K562 (cell line): ENCODE measurements around the gene LIX1. TPM values are rescaled to one million over a fixed set of nuclear protein-coding genes. Genes with fewer than 3 reads are reported as not detected.
A peak's percentile ranks its signal among the peaks of the same experiment; 100 is the strongest.

Experiments used
- C11orf30 ChIP-seq: fragments of 450-650 bp; IDR thresholded peaks from 2 replicates; pipeline ENCODE4 v1.6.1; 2016; ENCODE audit warnings: low read depth, mild to moderate bottlenecking
- CTBP1 ChIP-seq: fragments of 450-650 bp; IDR thresholded peaks from 2 replicates; pipeline ENCODE4 v1.6.1; 2016; ENCODE audit warnings: borderline replicate concordance
- GTF2E2 ChIP-seq: fragments of 200-800 bp; sonication (Bioruptor generic); IDR thresholded peaks from 2 replicates; pipeline ENCODE4 v1.6.1; 2016; ENCODE audit warnings: missing genetic modification characterization, missing compliant biosample characterization
- KAT2B ChIP-seq: IDR thresholded peaks from one replicate; pipeline ENCODE4 v1.6.1; 2012; ENCODE audit warnings: low read depth, mild to moderate bottlenecking, control low read depth, inconsistent platforms, low read length, moderate library complexity
- MAFF ChIP-seq: IDR thresholded peaks from 2 replicates; pipeline ENCODE4 v1.6.1; 2012; ENCODE audit warnings: low read length, improper control_type of control experiment
- MXI1 ChIP-seq: IDR thresholded peaks from 2 replicates; pipeline ENCODE4 v1.6.1; 2011; ENCODE audit warnings: low read depth, mild to moderate bottlenecking, improper control_type of control experiment, low read length
- NR2C1 ChIP-seq, 2 experiments: fragments of 450-650 bp; IDR thresholded peaks; 2 replicates each; pipeline ENCODE4 v1.6.1; 2017; ENCODE audit warnings: mild to moderate bottlenecking in 2 of 2, antibody characterized with exemption in 1 of 2, inconsistent platforms in 1 of 2, missing compliant biosample characterization in 1 of 2, missing genetic modification characterization in 1 of 2
- RBM34 ChIP-seq: fragments of 200-400 bp; formaldehyde crosslinking; IDR thresholded peaks from 2 replicates; pipeline ENCODE4 v1.6.1; 2018; ENCODE audit warnings: low read length, borderline replicate concordance; ENCODE audit not compliant: insufficient read depth
- TAF15 ChIP-seq: fragments of 200-400 bp; formaldehyde crosslinking; IDR thresholded peaks from 2 replicates; pipeline ENCODE4 v1.6.1; 2017; ENCODE audit warnings: mild to moderate bottlenecking, low read depth, low read length, moderate library complexity
- TAF7 ChIP-seq: fragments of 450-650 bp; IDR thresholded peaks from 2 replicates; pipeline ENCODE4 v1.6.1; 2016; ENCODE audit warnings: missing genetic modification characterization, missing compliant biosample characterization
- ZFP36 ChIP-seq: fragments of 150-350 bp; IDR thresholded peaks from 2 replicates; pipeline ENCODE4 v1.6.1; 2018; ENCODE audit warnings: low read length, low read depth; ENCODE audit not compliant: partially characterized antibody
- ZNF121 ChIP-seq: sonication (generic); formaldehyde crosslinking; conservative IDR thresholded peaks from 2 replicates; pipeline ENCODE4 v1.8.0; 2022; ENCODE audit warnings: missing genetic modification reagents
- polyA plus RNA-seq, 8 experiments: library from polyadenylated mRNA; depleted of rRNA in 4 of 8; stranded (reverse) in 5 of 8; unstranded in 3 of 8; fragments of >200 nt; fragmentation: Nextera tagmentation in 2 of 8; fragmentation: Illumina TruSeq in 1 of 8; extraction: Ambion mirVana in 2 of 8; extraction: Trizol in 1 of 8; gene quantifications; 2 replicates each; pipeline versions ENCODE4 v1.2.1 to v1.2.3, GENCODE V29; 2011 to 2014; ENCODE audit warnings: inconsistent platforms in 1 of 8, missing spikeins in 1 of 8
- total RNA-seq, 7 experiments: library from RNA; depleted of rRNA in 6 of 7; stranded (reverse); fragments of >200 nt in 6 of 7; fragmentation: Illumina TruSeq in 2 of 7; extraction: Trizol in 2 of 7; gene quantifications; 2 replicates each; pipeline versions ENCODE4 v1.2.1 to v1.2.3, GENCODE V29; 2011 to 2021; ENCODE audit warnings: low replicate concordance in 1 of 7
- TF ChIP-seq, protein P1 (sequence below): sonication (generic); formaldehyde crosslinking; IDR thresholded peaks from 2 replicates; pipeline ENCODE4 v1.8.1; 2023; ENCODE audit warnings: mild to moderate bottlenecking, missing genetic modification reagents
- TF ChIP-seq, protein P2 (sequence below), 2 experiments: fragments of 450-650 bp; IDR thresholded peaks; 2 replicates each; pipeline ENCODE4 v1.6.1; 2016
- TF ChIP-seq, protein P3 (sequence below), 2 experiments: fragments of 450-650 bp; IDR thresholded peaks; 2 replicates each; pipeline ENCODE4 v1.6.1; 2018; ENCODE audit warnings: mild to moderate bottlenecking in 2 of 2, low read depth in 1 of 2; ENCODE audit not compliant: partially characterized antibody in 2 of 2
- TF ChIP-seq, protein P4 (sequence below): fragments of 200-800 bp; sonication (Bioruptor generic); IDR thresholded peaks from 2 replicates; pipeline ENCODE4 v1.6.1; 2017; ENCODE audit warnings: missing genetic modification characterization, missing compliant biosample characterization
- TF ChIP-seq, protein P5 (sequence below): fragments of 250-450 bp; sonication (Bioruptor Pico); IDR thresholded peaks from 2 replicates; pipeline ENCODE4 v1.5.1; 2021; ENCODE audit warnings: mild to moderate bottlenecking

Gene LIX1
- total and polyA plus RNA-seq, 9 of the 15 experiments (the other 6 are each of a cell fraction or from before 2014, with no cell fraction given): 0.01 to 0.18 TPM; not detected in 7

DNA sequence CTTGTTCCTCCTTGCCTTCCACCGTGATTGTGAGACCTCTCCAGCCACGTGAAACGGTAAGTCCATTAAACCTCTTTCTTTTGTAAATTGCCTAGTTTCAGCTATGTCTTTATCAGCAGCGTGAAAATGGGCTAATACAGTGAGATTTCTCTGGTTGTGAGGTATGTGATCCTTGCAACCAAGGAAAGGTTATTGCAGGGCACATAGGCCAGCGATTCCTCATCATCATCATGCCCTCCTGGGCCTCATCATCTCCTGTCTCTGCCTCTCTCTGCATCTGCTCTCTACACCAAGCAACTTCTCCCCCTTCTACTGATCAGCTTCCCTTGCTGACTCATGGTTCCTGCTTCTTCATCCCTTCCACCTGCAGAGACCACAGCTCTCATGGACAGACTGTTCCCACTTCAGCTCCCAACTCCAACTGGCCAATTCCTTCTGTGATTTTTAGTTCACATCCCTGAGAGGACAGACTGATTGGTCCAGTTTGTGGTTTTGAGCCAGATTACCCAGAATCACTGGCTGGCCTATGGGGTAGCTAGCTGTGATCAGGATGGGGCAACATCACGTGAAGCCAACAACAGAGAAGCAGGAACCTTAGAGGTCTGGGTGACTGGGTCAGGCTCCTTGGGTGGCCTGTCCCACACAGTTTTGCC is 53.1 kb downstream of the LIX1 start (continued):
- TF ChIP-seq NR2C1 (IDR thresholded peaks at IDR 0.05) (no peak), NR2C1 (tag; IDR thresholded peaks at IDR 0.05) (no peak), CTBP1 (peak; percentile 94), KAT2B (no peak), ZNF121 (CRISPR knock-in tag) (no peak), ZFP36 (no peak), C11orf30 (peak; percentile 93), TAF7 (tag) (no peak), MAFF (peak; percentile 51), TAF15 (no peak), MXI1 (no peak), GTF2E2 (peak; percentile 48; the same call in 1 of the 2 replicates), RBM34 (no peak)
- TF ChIP-seq, protein P1, sequence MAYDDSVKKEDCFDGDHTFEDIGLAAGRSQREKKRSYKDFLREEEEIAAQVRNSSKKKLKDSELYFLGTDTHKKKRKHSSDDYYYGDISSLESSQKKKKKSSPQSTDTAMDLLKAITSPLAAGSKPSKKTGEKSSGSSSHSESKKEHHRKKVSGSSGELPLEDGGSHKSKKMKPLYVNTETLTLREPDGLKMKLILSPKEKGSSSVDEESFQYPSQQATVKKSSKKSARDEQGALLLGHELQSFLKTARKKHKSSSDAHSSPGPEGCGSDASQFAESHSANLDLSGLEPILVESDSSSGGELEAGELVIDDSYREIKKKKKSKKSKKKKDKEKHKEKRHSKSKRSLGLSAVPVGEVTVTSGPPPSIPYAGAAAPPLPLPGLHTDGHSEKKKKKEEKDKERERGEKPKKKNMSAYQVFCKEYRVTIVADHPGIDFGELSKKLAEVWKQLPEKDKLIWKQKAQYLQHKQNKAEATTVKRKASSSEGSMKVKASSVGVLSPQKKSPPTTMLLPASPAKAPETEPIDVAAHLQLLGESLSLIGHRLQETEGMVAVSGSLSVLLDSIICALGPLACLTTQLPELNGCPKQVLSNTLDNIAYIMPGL: no peak
- TF ChIP-seq, protein P2, sequence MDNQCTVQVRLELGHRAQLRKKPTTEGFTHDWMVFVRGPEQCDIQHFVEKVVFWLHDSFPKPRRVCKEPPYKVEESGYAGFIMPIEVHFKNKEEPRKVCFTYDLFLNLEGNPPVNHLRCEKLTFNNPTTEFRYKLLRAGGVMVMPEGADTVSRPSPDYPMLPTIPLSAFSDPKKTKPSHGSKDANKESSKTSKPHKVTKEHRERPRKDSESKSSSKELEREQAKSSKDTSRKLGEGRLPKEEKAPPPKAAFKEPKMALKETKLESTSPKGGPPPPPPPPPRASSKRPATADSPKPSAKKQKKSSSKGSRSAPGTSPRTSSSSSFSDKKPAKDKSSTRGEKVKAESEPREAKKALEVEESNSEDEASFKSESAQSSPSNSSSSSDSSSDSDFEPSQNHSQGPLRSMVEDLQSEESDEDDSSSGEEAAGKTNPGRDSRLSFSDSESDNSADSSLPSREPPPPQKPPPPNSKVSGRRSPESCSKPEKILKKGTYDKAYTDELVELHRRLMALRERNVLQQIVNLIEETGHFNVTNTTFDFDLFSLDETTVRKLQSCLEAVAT (IDR thresholded peaks at IDR 0.05): 0 out of 4 replicates have a peak, but pooled peaks of 1 of the 2 experiments have one; percentile 27
- TF ChIP-seq, protein P3, sequence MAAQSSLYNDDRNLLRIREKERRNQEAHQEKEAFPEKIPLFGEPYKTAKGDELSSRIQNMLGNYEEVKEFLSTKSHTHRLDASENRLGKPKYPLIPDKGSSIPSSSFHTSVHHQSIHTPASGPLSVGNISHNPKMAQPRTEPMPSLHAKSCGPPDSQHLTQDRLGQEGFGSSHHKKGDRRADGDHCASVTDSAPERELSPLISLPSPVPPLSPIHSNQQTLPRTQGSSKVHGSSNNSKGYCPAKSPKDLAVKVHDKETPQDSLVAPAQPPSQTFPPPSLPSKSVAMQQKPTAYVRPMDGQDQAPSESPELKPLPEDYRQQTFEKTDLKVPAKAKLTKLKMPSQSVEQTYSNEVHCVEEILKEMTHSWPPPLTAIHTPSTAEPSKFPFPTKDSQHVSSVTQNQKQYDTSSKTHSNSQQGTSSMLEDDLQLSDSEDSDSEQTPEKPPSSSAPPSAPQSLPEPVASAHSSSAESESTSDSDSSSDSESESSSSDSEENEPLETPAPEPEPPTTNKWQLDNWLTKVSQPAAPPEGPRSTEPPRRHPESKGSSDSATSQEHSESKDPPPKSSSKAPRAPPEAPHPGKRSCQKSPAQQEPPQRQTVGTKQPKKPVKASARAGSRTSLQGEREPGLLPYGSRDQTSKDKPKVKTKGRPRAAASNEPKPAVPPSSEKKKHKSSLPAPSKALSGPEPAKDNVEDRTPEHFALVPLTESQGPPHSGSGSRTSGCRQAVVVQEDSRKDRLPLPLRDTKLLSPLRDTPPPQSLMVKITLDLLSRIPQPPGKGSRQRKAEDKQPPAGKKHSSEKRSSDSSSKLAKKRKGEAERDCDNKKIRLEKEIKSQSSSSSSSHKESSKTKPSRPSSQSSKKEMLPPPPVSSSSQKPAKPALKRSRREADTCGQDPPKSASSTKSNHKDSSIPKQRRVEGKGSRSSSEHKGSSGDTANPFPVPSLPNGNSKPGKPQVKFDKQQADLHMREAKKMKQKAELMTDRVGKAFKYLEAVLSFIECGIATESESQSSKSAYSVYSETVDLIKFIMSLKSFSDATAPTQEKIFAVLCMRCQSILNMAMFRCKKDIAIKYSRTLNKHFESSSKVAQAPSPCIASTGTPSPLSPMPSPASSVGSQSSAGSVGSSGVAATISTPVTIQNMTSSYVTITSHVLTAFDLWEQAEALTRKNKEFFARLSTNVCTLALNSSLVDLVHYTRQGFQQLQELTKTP (IDR thresholded peaks at IDR 0.05; ENCODE audit: low read depth in 1 of 2, partially characterized antibody in 2 of 2): no peak
- TF ChIP-seq, protein P4, sequence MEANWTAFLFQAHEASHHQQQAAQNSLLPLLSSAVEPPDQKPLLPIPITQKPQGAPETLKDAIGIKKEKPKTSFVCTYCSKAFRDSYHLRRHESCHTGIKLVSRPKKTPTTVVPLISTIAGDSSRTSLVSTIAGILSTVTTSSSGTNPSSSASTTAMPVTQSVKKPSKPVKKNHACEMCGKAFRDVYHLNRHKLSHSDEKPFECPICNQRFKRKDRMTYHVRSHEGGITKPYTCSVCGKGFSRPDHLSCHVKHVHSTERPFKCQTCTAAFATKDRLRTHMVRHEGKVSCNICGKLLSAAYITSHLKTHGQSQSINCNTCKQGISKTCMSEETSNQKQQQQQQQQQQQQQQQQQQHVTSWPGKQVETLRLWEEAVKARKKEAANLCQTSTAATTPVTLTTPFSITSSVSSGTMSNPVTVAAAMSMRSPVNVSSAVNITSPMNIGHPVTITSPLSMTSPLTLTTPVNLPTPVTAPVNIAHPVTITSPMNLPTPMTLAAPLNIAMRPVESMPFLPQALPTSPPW (CRISPR knock-in tag): peak; percentile 3; the same call in 1 of the 2 replicates
- TF ChIP-seq, protein P5, sequence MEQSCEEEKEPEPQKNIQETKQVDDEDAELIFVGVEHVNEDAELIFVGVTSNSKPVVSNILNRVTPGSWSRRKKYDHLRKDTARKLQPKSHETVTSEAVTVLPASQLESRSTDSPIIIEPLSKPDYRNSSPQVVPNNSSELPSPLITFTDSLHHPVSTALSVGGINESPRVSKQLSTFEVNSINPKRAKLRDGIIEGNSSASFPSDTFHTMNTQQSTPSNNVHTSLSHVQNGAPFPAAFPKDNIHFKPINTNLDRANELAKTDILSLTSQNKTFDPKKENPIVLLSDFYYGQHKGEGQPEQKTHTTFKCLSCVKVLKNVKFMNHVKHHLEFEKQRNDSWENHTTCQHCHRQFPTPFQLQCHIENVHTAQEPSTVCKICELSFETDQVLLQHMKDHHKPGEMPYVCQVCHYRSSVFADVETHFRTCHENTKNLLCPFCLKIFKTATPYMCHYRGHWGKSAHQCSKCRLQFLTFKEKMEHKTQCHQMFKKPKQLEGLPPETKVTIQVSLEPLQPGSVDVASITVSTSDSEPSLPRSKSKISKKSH (CRISPR knock-in tag): no peak
